Gastroesophageal sphincter (tissue), 4 donors: ENCODE data around the gene PDE5A. TPM values are rescaled to one million over a fixed set of nuclear protein-coding genes. Genes with fewer than 3 reads are reported as not detected.
A peak's percentile ranks its signal among the peaks of the same experiment; 100 is the strongest.

ENCODE experiments used
- ATAC-seq: fragments of 150-250 bp; one replicate; pipeline ENCODE4 v1.9.1; 2016; ENCODE audit warnings: mild to moderate bottlenecking, moderate library complexity
- H3K27ac ChIP-seq, 4 donors: fragments of 200-600 bp; sonication (generic) in 3 of 4; 1 replicate in 3 of 4; 2 replicates in 1 of 4; pipeline ENCODE4 v1.5.1; 2016 to 2019
- H3K27me3 ChIP-seq: fragments of 200-600 bp; sonication (generic); one replicate; pipeline ENCODE4 v1.5.1; 2019
- H3K36me3 ChIP-seq, 2 donors: fragments of 200-600 bp; sonication (generic); one replicate each; pipeline ENCODE4 v1.5.1; 2019; ENCODE audit warnings: control low read depth in 1 of 2
- H3K4me1 ChIP-seq, 3 donors: fragments of 200-600 bp; sonication (generic); 1 replicate in 2 of 3; 2 replicates in 1 of 3; pipeline ENCODE4 v1.5.1; 2016 to 2019; ENCODE audit warnings: control low read depth in 2 of 3
- H3K4me3 ChIP-seq, 2 donors: fragments of 200-600 bp; sonication (generic); one replicate each; pipeline ENCODE4 v1.5.1; 2019; ENCODE audit warnings: mild to moderate bottlenecking in 1 of 2, moderate library complexity in 1 of 2
- H3K9me3 ChIP-seq, 3 donors: fragments of 200-600 bp; sonication (generic); one replicate each; pipeline ENCODE4 v1.5.1; 2017 to 2019; ENCODE audit warnings: control low read depth in 2 of 3
- CTCF ChIP-seq, 4 experiments: fragments of 200-600 bp in 2 of 4; fragments of 450-650 bp in 2 of 4; sonication (generic) in 1 of 4; IDR thresholded peaks; one replicate each; pipeline ENCODE4 v1.5.1; 2017 to 2019; ENCODE audit warnings: antibody characterized with exemption in 4 of 4, mild to moderate bottlenecking in 2 of 4, moderate library complexity in 2 of 4
- EP300 ChIP-seq: sonication (generic); formaldehyde crosslinking; IDR thresholded peaks from one replicate; pipeline ENCODE4 v1.6.1; 2017; ENCODE audit warnings: antibody characterized with exemption, mild to moderate bottlenecking
- POLR2A ChIP-seq, 2 donors: fragments of 450-650 bp; IDR thresholded peaks; one replicate each; pipeline ENCODE4 v1.6.1; 2017; ENCODE audit warnings: antibody characterized with exemption in 2 of 2, mild to moderate bottlenecking in 2 of 2, moderate library complexity in 1 of 2
- POLR2AphosphoS5 ChIP-seq: sonication (generic); formaldehyde crosslinking; IDR thresholded peaks from one replicate; pipeline ENCODE4 v1.6.1; 2017; ENCODE audit warnings: antibody characterized with exemption
- WGBS, 2 donors: methylation state at CpG; one replicate each; pipeline ENCODE4 v1.1.5; 2018; ENCODE audit warnings: low coverage in 1 of 2; 5-methylcytosine and 5-hydroxymethylcytosine counted together
- total RNA-seq, 4 donors: library from RNA; depleted of rRNA; stranded (reverse); fragments of >200 nt; gene quantifications; one replicate each; pipeline ENCODE4 v1.1.0, GENCODE V29; 2016

Gene PDE5A
- total RNA-seq, 4 donors from 2014 or later, result 126 to 358 (median 212) TPM

- no peak overlapping the region for H3K27ac ChIP-seq
- 33 to 41% methylated on average over 4 of the region's 4 CpGs for WGBS, 2 donors
These were observed 26.7 kb upstream of the PDE5A start for GRCh38 chr4:119655111-119655837.

GRCh38 chr4:119653990-119654389 is 25.4 kb upstream of the PDE5A start:
- TF ChIP-seq EP300 (no peak), CTCF (IDR thresholded peaks at IDR 0.05) (no peak), POLR2AphosphoS5 (no peak), POLR2A (IDR thresholded peaks at IDR 0.05) (no peak)
- 89 to 95% methylated on average over 4 of the region's 4 CpGs for WGBS, 2 donors
- no peaks in the 10 kb centered on the region for H3K27me3 ChIP-seq
- H3K4me1 ChIP-seq, result peaks cover 0 to 5% (median 0%) of the 10 kb centered on the region in 3 donors
- no peak overlapping the region for H3K27ac ChIP-seq
- H3K9me3 ChIP-seq, result no peaks in the 10 kb centered on the region
- no peak for ATAC-seq
- H3K4me3 ChIP-seq, result no peak overlapping the region
- no peaks in the 10 kb centered on the region for H3K36me3 ChIP-seq

More at GRCh38 chr4:119655111-119655837, 26.7 kb upstream of the PDE5A start:
- Histone ChIP-seq H3K27me3 (no peaks in the 10 kb centered on the region), H3K36me3 (no peaks in the 10 kb centered on the region), H3K4me3 (no peak overlapping the region), H3K9me3 (no peaks in the 10 kb centered on the region), H3K4me1 (peaks cover 0 to 12% (median 0%) of the 10 kb centered on the region in 3 donors)
- ATAC-seq, result no peak
- TF ChIP-seq POLR2AphosphoS5 (no peak), EP300 (no peak), POLR2A (IDR thresholded peaks at IDR 0.05) (no peak), CTCF (IDR thresholded peaks at IDR 0.05) (no peak)

GRCh38 chr4:119652998-119653397 is 24.4 kb upstream of the PDE5A start:
- no peaks in the 10 kb centered on the region for H3K27me3 ChIP-seq
- H3K4me3 ChIP-seq, result no peak overlapping the region
- WGBS, 2 donors, result 54 to 71% methylated on average over 1 of the region's 1 CpG
- peaks cover 0 to 5% (median 0%) of the 10 kb centered on the region in 3 donors for H3K4me1 ChIP-seq
- no peaks in the 10 kb centered on the region for H3K36me3 ChIP-seq
- no peak for TF ChIP-seq CTCF (IDR thresholded peaks at IDR 0.05)
- TF ChIP-seq POLR2A (IDR thresholded peaks at IDR 0.05), result no peak
- TF ChIP-seq POLR2AphosphoS5, result no peak
- no peak for TF ChIP-seq EP300
- H3K27ac ChIP-seq, result no peak overlapping the region
- no peak for ATAC-seq
- no peaks in the 10 kb centered on the region for H3K9me3 ChIP-seq

GRCh38 chr4:119648398-119648797 is 19.8 kb upstream of the PDE5A start:
- Histone ChIP-seq H3K9me3 (no peaks in the 10 kb centered on the region), H3K4me1 (peaks cover 6 to 20% (median 8%) of the 10 kb centered on the region in 3 donors), H3K4me3 (no peak overlapping the region), H3K27me3 (no peaks in the 10 kb centered on the region), H3K36me3 (no peaks in the 10 kb centered on the region), H3K27ac (no peak overlapping the region)
- no peak for ATAC-seq
- WGBS, 2 donors, result 91 to 100% methylated on average over 2 of the region's 2 CpGs
- TF ChIP-seq POLR2AphosphoS5 (no peak), POLR2A (IDR thresholded peaks at IDR 0.05) (no peak), EP300 (no peak), CTCF (IDR thresholded peaks at IDR 0.05) (no peak)

GRCh38 chr4:119647558-119647957 is 19.0 kb upstream of the PDE5A start:
- peak; percentile 60 for ATAC-seq
- TF ChIP-seq POLR2A (IDR thresholded peaks at IDR 0.05), result no peak
- no peak for TF ChIP-seq EP300
- no peak for TF ChIP-seq CTCF (IDR thresholded peaks at IDR 0.05)
- TF ChIP-seq POLR2AphosphoS5, result no peak
- no peaks in the 10 kb centered on the region for H3K27me3 ChIP-seq
- no peak overlapping the region for H3K27ac ChIP-seq
- H3K4me3 ChIP-seq, result no peak overlapping the region
- no peaks in the 10 kb centered on the region for H3K9me3 ChIP-seq
- 64 to 67% methylated on average over 3 of the region's 3 CpGs for WGBS, 2 donors
- peaks cover 6 to 20% (median 8%) of the 10 kb centered on the region in 3 donors for H3K4me1 ChIP-seq
- no peaks in the 10 kb centered on the region for H3K36me3 ChIP-seq
